A673 (cell line): ENCODE data around the gene SRRM1. TPM values are rescaled to one million over a fixed set of nuclear protein-coding genes. Genes with fewer than 3 reads are reported as not detected.
"Not testable (repeated sequence)": the region's sequence is repeated elsewhere in the genome, so short reads cannot be mapped to it uniquely, and the experiment has no call there.

Experiments used
- BruUV-seq: library from RNA; stranded (reverse); fragments of 400-500 nt; replicated peaks from 2 replicates; lab custom pipeline; 2021; lab: Mats Ljungman, UMichigan
- CTCF ChIA-PET: fragments of 300-600 bp; sonication (Branson Sonifier 250); formaldehyde crosslinking; loops from one replicate; lab custom pipeline; 2022; ENCODE audit warnings: antibody characterized with exemption; lab: Charles Lee
- POLR2A ChIA-PET: fragments of 300-600 bp; sonication (Branson Sonifier 250); formaldehyde crosslinking; loops from one replicate; lab custom pipeline; 2022; ENCODE audit warnings: antibody characterized with exemption; ENCODE audit not compliant: low non-redundant PET; lab: Charles Lee
- DNase-seq: peaks from one replicate; pipeline ENCODE4 v3.0.0-alpha.2; 2015; ENCODE audit warnings: low spot score
- H3K27ac ChIP-seq: fragments of 200-600 bp; sonication (generic); 2 replicates; pipeline ENCODE4 v1.5.1; 2016; ENCODE audit warnings: mixed run types, low read depth, mild to moderate bottlenecking, mixed read lengths, antibody characterized with exemption, low read length; ENCODE audit not compliant: poor library complexity, severe bottlenecking
- H3K27me3 ChIP-seq: fragments of 200-600 bp; sonication (generic); replicated peaks from 2 replicates; pipeline ENCODE4 v1.6.1; 2017; ENCODE audit warnings: mixed run types, low read depth, mild to moderate bottlenecking, mixed read lengths, antibody characterized with exemption, low read length; ENCODE audit not compliant: insufficient read depth, poor library complexity
- H3K36me3 ChIP-seq: fragments of 200-600 bp; sonication (generic); 2 replicates; pipeline ENCODE4 v1.6.1; 2016; ENCODE audit warnings: mixed run types, mild to moderate bottlenecking, mixed read lengths, antibody characterized with exemption, low read length; ENCODE audit not compliant: insufficient read depth, poor library complexity, severe bottlenecking
- H3K4me1 ChIP-seq: fragments of 200-600 bp; sonication (generic); 2 replicates; pipeline ENCODE4 v1.6.1; 2017; ENCODE audit warnings: mixed run types, mild to moderate bottlenecking, mixed read lengths, antibody characterized with exemption, low read length; ENCODE audit not compliant: insufficient read depth, poor library complexity, severe bottlenecking
- H3K4me3 ChIP-seq: fragments of 200-600 bp; sonication (generic); 2 replicates; pipeline ENCODE4 v1.5.1; 2016; ENCODE audit warnings: low read depth, mixed run types, mild to moderate bottlenecking, mixed read lengths, low read length; ENCODE audit not compliant: poor library complexity, severe bottlenecking
- H3K9me3 ChIP-seq: fragments of 200-600 bp; sonication (generic); 2 replicates; pipeline ENCODE4 v1.6.1; 2016; ENCODE audit warnings: mixed run types, low read depth, mild to moderate bottlenecking, mixed read lengths, antibody characterized with exemption, low read length; ENCODE audit not compliant: poor library complexity, severe bottlenecking
- EZH2 ChIP-seq: fragments of 200-600 bp; sonication (generic); IDR thresholded peaks from 2 replicates; pipeline ENCODE4 v1.6.1; 2017; ENCODE audit warnings: borderline replicate concordance, low read depth, mild to moderate bottlenecking, mixed read lengths, antibody characterized with exemption, low read length; ENCODE audit not compliant: poor library complexity, severe bottlenecking
- intact Hi-C: fragments of 100-400 bp; cut with micrococcal nuclease; formaldehyde crosslinking; loops from one replicate; pipeline ENCODE4 v1.10.0; 2022; ENCODE audit not compliant: unreplicated experiment
- total RNA-seq: library from RNA; stranded (reverse); gene quantifications from 2 replicates; pipeline ENCODE4 v1.2.3, GENCODE V29; 2021
- TF ChIP-seq, protein P1 (sequence below): fragments of 300-800, 200-600 bp; sonication (generic); conservative IDR thresholded peaks from 2 replicates; pipeline ENCODE4 v1.5.1; 2017; ENCODE audit warnings: low read depth, mild to moderate bottlenecking, antibody characterized with exemption, low read length, moderate library complexity, mixed read lengths

SRRM1 gene
- total RNA-seq, 1 experiment from 2014 or later, result 185 TPM

DNA sequence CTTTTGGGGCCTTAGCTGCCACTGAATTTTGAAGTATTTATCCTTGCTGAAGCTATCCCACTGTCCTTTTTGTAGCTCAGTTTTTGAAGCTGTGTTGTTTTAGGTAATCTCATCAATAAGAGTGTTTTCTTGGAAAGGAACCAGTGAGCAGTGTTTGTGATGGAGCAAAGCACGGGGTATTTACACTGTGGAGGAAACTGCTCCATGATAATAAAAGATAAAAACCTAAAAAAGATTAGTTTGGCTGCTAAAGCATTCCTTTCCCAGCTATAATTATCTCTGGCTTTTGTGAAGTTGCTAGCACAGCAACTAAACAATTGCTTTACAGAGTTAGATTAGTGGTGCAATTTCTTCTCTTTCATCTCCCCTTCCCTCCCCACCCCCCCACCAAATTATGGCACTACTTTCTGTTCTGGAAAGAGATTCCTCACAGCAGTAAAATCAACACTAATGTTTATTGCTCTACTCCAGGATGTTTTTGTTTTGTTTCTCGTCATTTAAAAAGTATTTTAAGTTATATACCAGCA, 21.5 kb downstream of the SRRM1 start:
- Histone ChIP-seq H3K36me3 (peaks cover 95% of the 10 kb centered on the region), H3K9me3 (no peaks in the 10 kb centered on the region), H3K4me1 (no peaks in the 10 kb centered on the region), H3K27ac (no peak overlapping the region), H3K4me3 (no peak overlapping the region), H3K27me3 (no peaks in the 10 kb centered on the region)
- BruUV-seq, result no TSS peak
- POLR2A ChIA-PET, result no interaction called here
- TF ChIP-seq EZH2, result no peak
- TF ChIP-seq, protein P1, sequence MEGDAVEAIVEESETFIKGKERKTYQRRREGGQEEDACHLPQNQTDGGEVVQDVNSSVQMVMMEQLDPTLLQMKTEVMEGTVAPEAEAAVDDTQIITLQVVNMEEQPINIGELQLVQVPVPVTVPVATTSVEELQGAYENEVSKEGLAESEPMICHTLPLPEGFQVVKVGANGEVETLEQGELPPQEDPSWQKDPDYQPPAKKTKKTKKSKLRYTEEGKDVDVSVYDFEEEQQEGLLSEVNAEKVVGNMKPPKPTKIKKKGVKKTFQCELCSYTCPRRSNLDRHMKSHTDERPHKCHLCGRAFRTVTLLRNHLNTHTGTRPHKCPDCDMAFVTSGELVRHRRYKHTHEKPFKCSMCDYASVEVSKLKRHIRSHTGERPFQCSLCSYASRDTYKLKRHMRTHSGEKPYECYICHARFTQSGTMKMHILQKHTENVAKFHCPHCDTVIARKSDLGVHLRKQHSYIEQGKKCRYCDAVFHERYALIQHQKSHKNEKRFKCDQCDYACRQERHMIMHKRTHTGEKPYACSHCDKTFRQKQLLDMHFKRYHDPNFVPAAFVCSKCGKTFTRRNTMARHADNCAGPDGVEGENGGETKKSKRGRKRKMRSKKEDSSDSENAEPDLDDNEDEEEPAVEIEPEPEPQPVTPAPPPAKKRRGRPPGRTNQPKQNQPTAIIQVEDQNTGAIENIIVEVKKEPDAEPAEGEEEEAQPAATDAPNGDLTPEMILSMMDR, result no peak
- intact Hi-C loops, result no loop called here
- DNase-seq, result no peak
- CTCF ChIA-PET, result no interaction called here

DNA sequence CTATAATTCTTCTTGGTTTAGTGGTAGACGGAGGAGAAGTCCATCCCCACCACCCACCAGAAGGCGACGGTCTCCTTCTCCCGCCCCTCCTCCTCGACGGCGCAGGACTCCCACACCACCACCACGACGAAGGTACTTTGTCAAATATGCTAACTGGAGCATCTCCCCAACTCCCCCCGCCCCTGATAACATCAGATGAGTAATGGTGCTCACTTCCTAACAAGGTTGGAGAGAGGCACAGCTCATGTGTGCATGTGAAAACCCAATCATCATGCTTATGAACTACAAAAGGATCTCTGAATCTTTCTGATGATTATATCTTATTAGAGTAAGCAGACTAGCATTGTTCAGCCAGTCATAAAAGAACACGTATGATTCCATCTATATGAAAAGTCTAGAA, 23.7 kb downstream of the SRRM1 start:
- no peaks in the 10 kb centered on the region for H3K9me3 ChIP-seq
- intact Hi-C loops, result no loop called here
- no peak for DNase-seq
- ChIA-PET CTCF (no interaction called here), POLR2A (no interaction called here)
- TF ChIP-seq, protein P1, result no peak
- no peak for TF ChIP-seq EZH2
- no TSS peak for BruUV-seq
- no peak overlapping the region for H3K4me3 ChIP-seq
- peaks cover 93% of the 10 kb centered on the region for H3K36me3 ChIP-seq
- no peaks in the 10 kb centered on the region for H3K27me3 ChIP-seq
- no peaks in the 10 kb centered on the region for H3K4me1 ChIP-seq
- H3K27ac ChIP-seq, result no peak overlapping the region

- CTCF ChIA-PET, H3K27me3 ChIP-seq, H3K4me1 ChIP-seq, H3K9me3 ChIP-seq, H3K4me3 ChIP-seq, intact Hi-C loops, H3K27ac ChIP-seq, BruUV-seq, DNase-seq, POLR2A ChIA-PET: not testable (repeated sequence)
- H3K36me3 ChIP-seq, result peaks cover 90% of the 10 kb centered on the region
Measured at GRCh38 chr1:24671372-24671771, 28.3 kb downstream of the SRRM1 start.

DNA sequence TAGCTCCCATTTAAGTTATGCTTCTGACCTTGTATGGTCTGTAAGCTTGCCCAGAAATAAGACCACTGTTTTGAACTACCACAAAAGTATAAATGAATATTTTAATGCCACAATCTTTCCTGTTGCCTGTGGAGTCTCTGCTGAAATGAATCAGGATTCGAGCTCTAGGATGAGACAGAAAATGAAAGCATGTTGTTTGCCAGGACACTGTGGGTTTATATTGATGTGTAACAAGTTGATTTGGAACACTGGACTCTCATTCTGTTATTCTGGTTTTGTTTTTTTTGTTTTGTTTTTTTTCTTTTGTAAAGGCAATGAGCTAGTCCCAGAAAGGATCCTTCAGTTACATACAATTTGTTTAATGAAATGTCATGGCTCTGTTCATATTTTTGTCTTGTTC, 29.6 kb downstream of the SRRM1 start:
- CTCF ChIA-PET, result interaction anchor here (0.6 kb wide), 1 partner anchor 97 kb away, joined by 3 read pairs; no protein-coding TSS in a partner anchor

More for the DNA sequence above, 29.6 kb downstream of the SRRM1 start:
- H3K36me3 ChIP-seq, result peaks cover 76% of the 10 kb centered on the region
- BruUV-seq, result TSS peak; percentile 80
- H3K27me3 ChIP-seq, H3K4me3 ChIP-seq, H3K9me3 ChIP-seq, intact Hi-C loops, H3K27ac ChIP-seq, DNase-seq, H3K4me1 ChIP-seq: not testable (repeated sequence)
- POLR2A ChIA-PET, result interaction anchor here (0.6 kb wide), 1 partner anchor 58 kb away, joined by 3 read pairs; no protein-coding TSS in a partner anchor
